PC-3 (cell line): ENCODE results near the gene PHC2. TPM values are rescaled to one million over a fixed set of nuclear protein-coding genes. Genes with fewer than 3 reads are reported as not detected.

Experiments
- ATAC-seq: fragments of 200-7000 bp; cut with Tn5 transposase; 2 replicates; pipeline ENCODE4 v1.9.1; 2020; ENCODE audit warnings: mild to moderate bottlenecking, moderate library complexity
- BruUV-seq: library from RNA; stranded (reverse); fragments of 400-500 nt; replicated peaks from 2 replicates; lab custom pipeline; 2021; lab: Mats Ljungman, UMichigan
- CTCF ChIA-PET: fragments of 300-600 bp; sonication (Branson Sonifier 250); formaldehyde crosslinking; loops from one replicate; lab custom pipeline; 2022; ENCODE audit warnings: antibody characterized with exemption; lab: Charles Lee
- POLR2A ChIA-PET: fragments of 300-600 bp; sonication (Branson Sonifier 250); formaldehyde crosslinking; loops from one replicate; lab custom pipeline; 2022; ENCODE audit warnings: antibody characterized with exemption; ENCODE audit not compliant: unreplicated experiment; lab: Charles Lee
- DNase-seq: peaks from one replicate; pipeline ENCODE4 v3.0.0-alpha.2; 2015
- H2AFZ ChIP-seq: fragments of 300-600 bp; sonication (generic); 2 replicates; pipeline ENCODE4 v1.6.0; 2016; ENCODE audit warnings: antibody characterized with exemption, low read length
- H3F3A ChIP-seq: fragments of 300-600 bp; sonication (generic); one replicate; pipeline ENCODE4 v1.6.0; 2017; ENCODE audit warnings: antibody characterized with exemption, low read length, control low read depth, mild to moderate bottlenecking; ENCODE audit not compliant: unreplicated experiment
- H3K27ac ChIP-seq: fragments of 300-600 bp; sonication (generic); 2 replicates; pipeline ENCODE4 v1.5.1; 2016; ENCODE audit warnings: mild to moderate bottlenecking, low read length
- H3K27me3 ChIP-seq: fragments of 300-600 bp; sonication (generic); 2 replicates; pipeline ENCODE4 v1.6.1; 2016; ENCODE audit warnings: low read length, mixed read lengths
- H3K36me3 ChIP-seq: fragments of 300-600 bp; sonication (generic); 2 replicates; pipeline ENCODE4 v1.6.1; 2016; ENCODE audit warnings: low read depth, mixed run types, low read length, mixed read lengths
- H3K4me1 ChIP-seq: fragments of 300-600 bp; sonication (generic); 2 replicates; pipeline ENCODE4 v1.5.1; 2016; ENCODE audit warnings: low read length; ENCODE audit not compliant: insufficient read depth
- H3K4me2 ChIP-seq: fragments of 300-600 bp; sonication (generic); 2 replicates; pipeline ENCODE4 v1.6.0; 2016; ENCODE audit warnings: low read length
- H3K4me3 ChIP-seq: fragments of 300-600 bp; sonication (generic); 2 replicates; pipeline ENCODE4 v1.5.1; 2016; ENCODE audit warnings: mild to moderate bottlenecking, low read length, mixed read lengths
- H3K79me2 ChIP-seq: fragments of 300-600 bp; sonication (generic); 2 replicates; pipeline ENCODE4 v1.6.1; 2017; ENCODE audit warnings: low read length, mixed read lengths
- H3K9ac ChIP-seq: fragments of 300-600 bp; sonication (generic); 2 replicates; pipeline ENCODE4 v1.6.0; 2016; ENCODE audit warnings: mild to moderate bottlenecking, low read length
- H3K9me2 ChIP-seq: fragments of 300-600 bp; sonication (generic); replicated peaks from 2 replicates; pipeline ENCODE4 v1.6.1; 2016; ENCODE audit warnings: mixed run types, low read length, mixed read lengths
- H3K9me3 ChIP-seq: fragments of 300-600 bp; sonication (generic); 2 replicates; pipeline ENCODE4 v1.6.1; 2016; ENCODE audit warnings: low read length, mixed read lengths
- H4K20me1 ChIP-seq: fragments of 300-600 bp; sonication (generic); 2 replicates; pipeline ENCODE4 v1.6.1; 2016; ENCODE audit warnings: low read length, mixed read lengths
- EZH2 ChIP-seq: fragments of 300-600 bp; sonication (generic); IDR thresholded peaks from one replicate; pipeline ENCODE4 v1.6.1; 2017; ENCODE audit warnings: antibody characterized with exemption, mild to moderate bottlenecking, low read length; ENCODE audit not compliant: unreplicated experiment
- EZH2phosphoT487 ChIP-seq: fragments of 300-600 bp; sonication (generic); IDR thresholded peaks from 2 replicates; pipeline ENCODE4 v1.6.1; 2018; ENCODE audit warnings: mild to moderate bottlenecking, antibody characterized with exemption, low read length, borderline replicate concordance
- intact Hi-C: fragments of 100-400 bp; cut with micrococcal nuclease; formaldehyde crosslinking; loops from 2 replicates; pipeline ENCODE4 v1.9.0; 2023
- total RNA-seq: library from RNA; depleted of rRNA; stranded (reverse); fragments of >200 nt; gene quantifications from 2 replicates; pipeline ENCODE4 v1.2.3, GENCODE V29; 2014
- TF ChIP-seq, protein P1 (sequence below): fragments of 300-600 bp; sonication (generic); conservative IDR thresholded peaks from 2 replicates; pipeline ENCODE4 v1.5.1; 2017; ENCODE audit warnings: antibody characterized with exemption, low read depth, mild to moderate bottlenecking, low read length

Gene PHC2
- total RNA-seq, 1 experiment from 2014 or later, result 134 TPM

DNA sequence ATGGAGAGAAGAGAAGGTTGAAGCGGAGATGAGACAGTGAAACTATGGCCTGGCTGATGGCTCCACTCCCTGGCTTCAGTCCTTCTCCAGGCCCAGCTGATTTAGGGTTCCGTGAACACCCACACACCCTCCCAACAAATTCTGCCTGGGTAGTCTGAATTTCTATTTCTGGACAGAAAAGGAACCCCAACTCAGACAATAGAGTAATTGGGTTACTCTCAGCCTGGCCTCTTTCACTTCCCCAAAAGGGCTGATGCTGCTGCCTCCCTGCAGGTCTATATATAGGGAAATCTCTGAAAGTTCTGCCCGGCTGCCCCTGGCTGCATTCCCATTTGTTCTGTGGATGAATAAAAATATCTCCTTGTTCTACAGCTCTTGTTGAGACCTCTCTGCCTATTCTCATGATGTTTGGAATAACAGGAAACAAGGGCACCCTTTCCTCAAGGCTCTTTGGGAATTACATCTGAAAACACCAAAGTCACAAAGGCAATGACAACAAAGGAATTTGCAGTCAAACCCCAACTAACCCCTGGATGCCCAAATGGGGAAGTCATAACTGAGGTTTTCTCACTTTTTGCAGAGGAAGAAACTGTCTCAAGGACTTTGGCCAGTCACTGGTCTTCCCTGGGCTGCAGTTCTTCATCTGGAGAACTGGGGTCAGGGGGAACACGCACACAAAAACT is 30.2 kb upstream of the PHC2 start:
- ATAC-seq, result no peak
- no peak overlapping the region for H3K9ac ChIP-seq
- no TSS peak for BruUV-seq
- no peaks in the 10 kb centered on the region for H3K9me2 ChIP-seq
- no peak overlapping the region for H3K27ac ChIP-seq
- no peaks in the 10 kb centered on the region for H3K9me3 ChIP-seq
- CTCF ChIA-PET, result no interaction called here
- no peak overlapping the region for H3K4me2 ChIP-seq
- no peaks in the 10 kb centered on the region for H3K27me3 ChIP-seq
- no peaks in the 10 kb centered on the region for H4K20me1 ChIP-seq
- TF ChIP-seq, protein P1, sequence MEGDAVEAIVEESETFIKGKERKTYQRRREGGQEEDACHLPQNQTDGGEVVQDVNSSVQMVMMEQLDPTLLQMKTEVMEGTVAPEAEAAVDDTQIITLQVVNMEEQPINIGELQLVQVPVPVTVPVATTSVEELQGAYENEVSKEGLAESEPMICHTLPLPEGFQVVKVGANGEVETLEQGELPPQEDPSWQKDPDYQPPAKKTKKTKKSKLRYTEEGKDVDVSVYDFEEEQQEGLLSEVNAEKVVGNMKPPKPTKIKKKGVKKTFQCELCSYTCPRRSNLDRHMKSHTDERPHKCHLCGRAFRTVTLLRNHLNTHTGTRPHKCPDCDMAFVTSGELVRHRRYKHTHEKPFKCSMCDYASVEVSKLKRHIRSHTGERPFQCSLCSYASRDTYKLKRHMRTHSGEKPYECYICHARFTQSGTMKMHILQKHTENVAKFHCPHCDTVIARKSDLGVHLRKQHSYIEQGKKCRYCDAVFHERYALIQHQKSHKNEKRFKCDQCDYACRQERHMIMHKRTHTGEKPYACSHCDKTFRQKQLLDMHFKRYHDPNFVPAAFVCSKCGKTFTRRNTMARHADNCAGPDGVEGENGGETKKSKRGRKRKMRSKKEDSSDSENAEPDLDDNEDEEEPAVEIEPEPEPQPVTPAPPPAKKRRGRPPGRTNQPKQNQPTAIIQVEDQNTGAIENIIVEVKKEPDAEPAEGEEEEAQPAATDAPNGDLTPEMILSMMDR, result no peak
- no peak for TF ChIP-seq EZH2phosphoT487
- TF ChIP-seq EZH2, result no peak
- H3K4me3 ChIP-seq, result no peak overlapping the region
- no peaks in the 10 kb centered on the region for H3F3A ChIP-seq
- H3K79me2 ChIP-seq, result no peaks in the 10 kb centered on the region
- intact Hi-C loops, result no loop called here
- DNase-seq, result no peak
- H3K36me3 ChIP-seq, result no peaks in the 10 kb centered on the region
- peaks cover 28% of the 10 kb centered on the region for H3K4me1 ChIP-seq
- POLR2A ChIA-PET, result no interaction called here
- H2AFZ ChIP-seq, result no peak overlapping the region

DNA sequence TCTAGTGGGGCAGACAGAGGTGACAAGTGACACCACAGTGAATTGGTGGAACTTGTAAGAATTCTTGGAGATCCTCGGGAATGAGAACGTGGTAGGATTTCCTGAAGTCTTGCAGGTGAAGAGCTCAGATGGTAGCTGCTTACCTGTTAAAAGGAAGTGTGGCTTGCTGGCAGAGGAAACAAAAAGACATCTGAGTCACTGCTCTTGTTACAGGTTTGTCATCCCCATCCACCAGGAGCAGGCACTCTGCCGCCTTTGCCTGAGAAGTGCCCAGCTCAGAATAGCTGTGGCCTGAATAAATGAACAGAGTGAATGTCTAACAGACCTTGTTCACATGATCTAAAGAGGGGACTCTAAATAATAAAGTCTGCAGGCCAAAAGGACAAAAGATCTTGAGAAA is 29.2 kb upstream of the PHC2 start:
- BruUV-seq, result no TSS peak
- Histone ChIP-seq H3K4me1 (peaks cover 34% of the 10 kb centered on the region), H3K79me2 (no peaks in the 10 kb centered on the region), H3K27ac (peak overlapping the region; percentile 72), H3K9me3 (no peaks in the 10 kb centered on the region), H3F3A (no peaks in the 10 kb centered on the region), H3K4me3 (no peak overlapping the region), H3K9ac (no peak overlapping the region), H3K27me3 (no peaks in the 10 kb centered on the region), H3K4me2 (peak overlapping the region; percentile 52), H2AFZ (peak overlapping the region; percentile 10; the same call in 1 of the 2 replicates), H3K36me3 (no peaks in the 10 kb centered on the region), H4K20me1 (no peaks in the 10 kb centered on the region), H3K9me2 (no peaks in the 10 kb centered on the region)
- TF ChIP-seq EZH2 (no peak), EZH2phosphoT487 (no peak)
- TF ChIP-seq, protein P1, result no peak
- peak; percentile 75 for DNase-seq
- intact Hi-C loops, result no loop called here
- peak; percentile 58 for ATAC-seq
- POLR2A ChIA-PET, result interaction anchor here (0.9 kb wide), 1 partner anchor 164 kb away, joined by 6 read pairs; no protein-coding TSS in a partner anchor
- CTCF ChIA-PET, result interaction anchor here (0.5 kb wide), 1 partner anchor 164 kb away, joined by 6 read pairs; no protein-coding TSS in a partner anchor

DNA sequence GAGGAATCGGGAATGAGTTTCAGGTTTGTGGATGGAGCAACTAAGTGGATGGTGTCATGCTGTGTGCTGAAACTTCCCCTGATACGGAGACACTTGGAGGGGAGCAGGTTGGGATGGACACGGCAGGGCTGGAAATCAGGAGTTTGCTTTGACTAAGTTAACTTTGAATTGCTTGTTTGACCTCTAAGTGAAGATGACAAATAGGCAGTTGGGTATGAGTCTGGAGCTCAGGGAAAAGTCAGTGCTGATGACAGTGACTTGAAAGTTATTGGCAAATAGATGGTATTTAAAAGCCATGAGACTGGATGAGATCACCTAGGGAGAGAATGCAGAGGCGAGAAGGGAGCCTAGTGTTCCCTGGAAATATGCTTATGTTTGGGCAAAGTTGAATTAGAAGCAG is 28.8 kb upstream of the PHC2 start:
- POLR2A ChIA-PET, result interaction anchor here (0.5 to 0.9 kb wide), 2 partner anchors 164 to 278 kb away, joined by 6 to 7 read pairs; partner anchors contain the start of gene TRIM62
- H3K9me2 ChIP-seq, result no peaks in the 10 kb centered on the region
- DNase-seq, result peak; percentile 55
- peak; percentile 11 for ATAC-seq
- peaks cover 34% of the 10 kb centered on the region for H3K4me1 ChIP-seq
- intact Hi-C loops, result loop anchor here (5.0 kb wide), 2 partner anchors 67 to 92 kb away; no protein-coding TSS in a partner anchor
- no peak overlapping the region for H3K9ac ChIP-seq
- TF ChIP-seq EZH2phosphoT487 (no peak), EZH2 (no peak)
- TF ChIP-seq, protein P1, result no peak
- H4K20me1 ChIP-seq, result no peaks in the 10 kb centered on the region
- H2AFZ ChIP-seq, result peak overlapping the region; percentile 10; the same call in 1 of the 2 replicates
- no TSS peak for BruUV-seq
- no peaks in the 10 kb centered on the region for H3K9me3 ChIP-seq
- peak overlapping the region; percentile 72 for H3K27ac ChIP-seq
- peak overlapping the region; percentile 52 for H3K4me2 ChIP-seq
- CTCF ChIA-PET, result interaction anchor here (0.6 kb wide), 1 partner anchor 85 kb away, joined by 3 read pairs; no protein-coding TSS in a partner anchor
- no peaks in the 10 kb centered on the region for H3K36me3 ChIP-seq
- H3K4me3 ChIP-seq, result no peak overlapping the region
- no peaks in the 10 kb centered on the region for H3K79me2 ChIP-seq
- no peaks in the 10 kb centered on the region for H3F3A ChIP-seq
- H3K27me3 ChIP-seq, result no peaks in the 10 kb centered on the region
